C4-2B (cell line): ENCODE measurements around the gene INTS7.
"Not testable (repeated sequence)": the region's sequence is repeated elsewhere in the genome, so short reads cannot be mapped to it uniquely, and the experiment has no call there.

Source experiments
- H3K27ac ChIP-seq: fragments of 450-650 bp; 2 replicates; pipeline ENCODE4 v1.5.1; 2017
- ZFX ChIP-seq: fragments of 450-650 bp; IDR thresholded peaks from 2 replicates; pipeline ENCODE4 v1.6.1; 2017
- TF ChIP-seq, protein P1 (sequence below): fragments of 450-650 bp; conservative IDR thresholded peaks from 2 replicates; pipeline ENCODE4 v1.5.1; 2017; ENCODE audit warnings: mild to moderate bottlenecking

INTS7 gene

DNA sequence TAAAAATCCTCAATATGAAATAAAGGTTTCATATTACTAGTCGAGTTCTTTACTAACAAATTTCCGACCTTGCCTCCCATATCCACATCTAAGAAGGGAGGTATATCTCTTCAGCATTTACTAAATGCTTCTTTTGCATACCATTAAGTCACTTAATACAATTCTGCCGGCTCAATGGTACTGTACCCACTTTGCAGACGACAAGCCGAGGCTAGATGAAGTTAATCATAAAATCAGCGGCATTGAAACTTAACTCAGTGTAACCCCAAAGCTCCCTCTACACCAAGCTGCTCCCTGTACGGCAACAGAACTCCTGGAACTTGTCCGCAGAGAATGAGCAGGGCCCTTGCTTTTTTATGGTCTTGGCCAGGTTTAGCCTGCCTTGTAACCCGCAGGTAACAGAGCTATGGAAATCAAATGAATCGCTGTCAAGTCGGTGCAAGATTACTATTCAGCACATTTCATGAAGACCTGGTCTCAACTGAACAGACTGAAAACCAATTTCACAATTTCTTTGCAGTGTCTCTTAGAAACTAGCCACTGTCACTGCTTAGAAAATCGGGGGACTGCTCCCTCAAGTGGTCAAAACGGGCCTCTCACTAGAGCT is 738 bp downstream of the INTS7 start:
- no peak for TF ChIP-seq ZFX
- TF ChIP-seq, protein P1, sequence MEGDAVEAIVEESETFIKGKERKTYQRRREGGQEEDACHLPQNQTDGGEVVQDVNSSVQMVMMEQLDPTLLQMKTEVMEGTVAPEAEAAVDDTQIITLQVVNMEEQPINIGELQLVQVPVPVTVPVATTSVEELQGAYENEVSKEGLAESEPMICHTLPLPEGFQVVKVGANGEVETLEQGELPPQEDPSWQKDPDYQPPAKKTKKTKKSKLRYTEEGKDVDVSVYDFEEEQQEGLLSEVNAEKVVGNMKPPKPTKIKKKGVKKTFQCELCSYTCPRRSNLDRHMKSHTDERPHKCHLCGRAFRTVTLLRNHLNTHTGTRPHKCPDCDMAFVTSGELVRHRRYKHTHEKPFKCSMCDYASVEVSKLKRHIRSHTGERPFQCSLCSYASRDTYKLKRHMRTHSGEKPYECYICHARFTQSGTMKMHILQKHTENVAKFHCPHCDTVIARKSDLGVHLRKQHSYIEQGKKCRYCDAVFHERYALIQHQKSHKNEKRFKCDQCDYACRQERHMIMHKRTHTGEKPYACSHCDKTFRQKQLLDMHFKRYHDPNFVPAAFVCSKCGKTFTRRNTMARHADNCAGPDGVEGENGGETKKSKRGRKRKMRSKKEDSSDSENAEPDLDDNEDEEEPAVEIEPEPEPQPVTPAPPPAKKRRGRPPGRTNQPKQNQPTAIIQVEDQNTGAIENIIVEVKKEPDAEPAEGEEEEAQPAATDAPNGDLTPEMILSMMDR = no peak
- peak overlapping the region; percentile 65 for H3K27ac ChIP-seq

DNA sequence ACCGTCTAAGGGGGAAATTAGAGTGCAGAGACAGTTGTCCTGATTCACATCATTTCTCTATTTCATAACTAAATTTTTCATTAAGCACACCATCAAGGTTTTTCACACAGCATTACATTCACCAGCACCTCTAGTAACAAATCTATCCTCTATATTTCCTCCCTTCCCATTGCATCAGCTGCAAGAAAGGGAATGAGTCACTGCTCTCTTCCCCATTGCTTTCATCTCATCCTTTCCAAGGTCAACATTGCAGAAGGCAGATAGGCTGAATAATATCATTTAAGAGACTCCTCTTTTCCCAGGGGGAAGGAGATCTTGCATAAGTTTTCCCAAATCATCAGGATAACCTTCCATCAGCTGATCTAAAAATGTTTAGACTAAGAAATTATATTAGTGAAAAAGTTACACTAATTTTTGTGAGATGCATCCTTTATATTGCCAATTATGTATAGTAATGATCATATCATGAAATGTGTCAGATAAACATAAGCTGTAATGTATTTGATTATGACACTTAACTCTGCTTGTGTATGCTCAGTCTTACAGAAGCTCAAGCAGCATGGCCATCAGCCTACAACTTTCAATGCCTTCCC is 4.3 kb downstream of the INTS7 start:
- TF ChIP-seq, protein P1 = no peak
- no peak for TF ChIP-seq ZFX
- H3K27ac ChIP-seq = no peak overlapping the region

DNA sequence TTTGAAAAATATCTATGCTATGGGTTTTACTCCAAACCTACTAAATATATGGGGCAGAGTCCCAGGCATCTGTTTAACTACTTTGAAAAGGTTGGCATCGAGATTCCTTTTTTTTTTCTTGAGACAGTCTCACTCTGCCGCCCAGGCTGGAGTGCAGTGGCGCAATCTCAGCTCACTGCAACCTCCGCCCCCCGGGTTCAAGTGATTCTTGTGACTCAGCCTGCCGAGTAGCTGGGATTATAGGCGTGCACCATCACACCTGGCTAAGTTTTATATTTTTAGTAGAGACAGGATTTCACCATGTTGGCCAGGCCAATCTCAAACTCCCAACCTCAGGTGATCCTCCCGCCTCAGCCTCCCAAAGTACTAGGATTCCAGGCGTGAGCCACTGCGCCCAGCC is 7.6 kb downstream of the INTS7 start:
- H3K27ac ChIP-seq = not testable (repeated sequence)

DNA sequence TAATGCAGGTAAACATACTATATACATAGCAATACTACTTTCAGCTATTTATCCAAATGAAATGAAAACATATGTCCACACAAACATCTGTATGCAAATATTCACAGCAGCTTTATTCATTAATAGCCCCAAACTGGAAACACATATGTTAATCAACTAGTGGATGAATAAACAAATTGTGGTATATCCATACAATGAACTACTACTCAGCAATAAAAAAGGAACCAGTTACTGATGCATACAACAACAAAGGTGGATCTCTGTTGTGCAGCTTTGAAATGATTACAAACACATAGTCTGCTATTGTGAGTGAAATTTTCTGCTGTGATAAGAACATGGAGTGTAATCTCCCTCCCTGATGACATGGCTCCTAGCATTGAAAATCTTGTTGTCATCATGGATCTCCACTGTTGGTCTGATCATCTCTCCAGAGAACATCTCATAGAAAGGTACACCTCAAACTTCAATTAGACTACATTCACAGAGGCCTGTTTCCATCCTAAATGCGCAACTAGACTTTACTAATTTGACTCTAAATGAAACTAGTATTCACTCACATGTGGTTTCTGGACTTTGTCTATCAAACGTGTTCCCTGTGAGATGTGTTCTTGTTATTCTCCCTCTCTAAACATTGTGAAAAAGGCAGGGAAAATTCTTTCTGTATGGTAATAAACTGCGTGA is 10.7 kb downstream of the INTS7 start:
- no peak overlapping the region for H3K27ac ChIP-seq
- TF ChIP-seq ZFX = no peak
- TF ChIP-seq, protein P1 = no peak

DNA sequence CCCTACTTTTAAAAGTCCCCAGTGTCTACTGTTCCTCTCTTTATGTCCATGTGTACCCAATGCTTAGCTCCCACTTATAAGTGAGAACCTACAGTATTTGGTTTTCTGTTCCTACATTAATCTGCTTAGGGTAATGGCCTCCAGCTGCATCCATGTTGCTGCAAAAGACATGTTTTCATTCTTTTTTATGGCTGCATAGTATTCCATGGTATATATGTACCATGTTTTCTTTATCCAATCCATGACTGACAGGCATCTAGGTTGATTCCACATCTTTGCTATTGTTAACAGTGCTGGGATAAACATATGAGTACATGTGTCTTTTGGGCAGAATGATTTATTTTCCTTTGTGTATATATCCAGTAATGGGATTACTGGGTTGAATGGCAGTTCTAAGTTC is 12.4 kb downstream of the INTS7 start:
- not testable (repeated sequence) for H3K27ac ChIP-seq

DNA sequence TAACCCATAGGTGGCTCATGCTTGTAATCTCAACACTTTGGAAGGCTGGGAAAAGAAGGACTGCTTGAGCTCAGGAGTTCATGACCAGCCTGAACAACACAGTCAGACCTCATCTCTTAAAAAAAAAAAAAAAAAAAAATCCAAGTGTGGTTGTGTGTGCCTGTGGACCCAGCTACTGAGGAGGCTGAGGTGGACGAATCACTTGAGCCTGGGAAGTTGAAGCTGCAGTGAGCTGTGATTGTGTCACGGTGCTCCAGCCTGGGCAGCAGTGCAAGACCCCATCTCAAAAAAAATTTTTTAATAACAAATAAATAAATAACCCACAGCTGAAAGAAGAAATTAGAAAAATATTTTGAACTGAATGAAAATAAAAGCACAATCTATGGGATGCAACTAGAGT is 13.8 kb downstream of the INTS7 start:
- TF ChIP-seq, protein P1 = no peak
- no peak for TF ChIP-seq ZFX

DNA sequence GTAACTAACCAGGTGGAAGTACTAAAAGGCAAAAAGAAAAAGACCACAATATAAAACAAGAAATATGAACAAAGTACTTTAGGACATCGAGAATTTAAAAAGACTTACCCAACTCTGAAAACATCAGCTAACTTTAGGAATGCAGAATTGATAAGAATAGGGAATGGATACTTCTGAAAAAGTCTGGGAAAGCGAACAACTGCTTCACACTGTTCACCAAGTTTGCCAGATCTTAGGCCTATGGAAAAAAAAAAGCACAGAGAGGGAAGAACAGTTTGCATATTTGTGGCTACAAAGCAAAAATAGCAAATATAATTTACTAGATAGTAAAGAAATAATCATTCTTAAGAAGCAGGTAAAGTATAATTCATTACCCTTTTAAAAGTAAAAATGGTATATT is 14.4 kb downstream of the INTS7 start:
- no peak overlapping the region for H3K27ac ChIP-seq
- no peak for TF ChIP-seq ZFX
- TF ChIP-seq, protein P1 = no peak

More for the DNA sequence above, 13.8 kb downstream of the INTS7 start:
- H3K27ac ChIP-seq = no peak overlapping the region

DNA sequence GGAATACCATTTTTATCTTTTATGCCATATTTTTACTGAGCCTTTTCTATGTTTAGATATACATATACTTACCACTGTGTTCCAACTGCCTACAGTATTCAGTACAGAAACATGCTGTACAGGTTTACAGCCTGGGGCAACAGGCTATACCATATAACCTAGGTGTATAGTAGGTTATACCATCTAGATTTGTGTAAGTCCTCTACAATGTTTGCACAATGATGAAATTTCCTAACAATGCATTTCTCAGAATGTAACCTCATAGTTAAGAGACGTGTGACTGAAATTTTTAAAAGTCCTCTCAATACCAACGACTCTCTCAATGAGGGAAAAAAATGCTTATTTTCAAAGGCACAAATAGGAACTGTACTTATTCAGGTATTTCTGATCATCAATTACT is 21.7 kb downstream of the INTS7 start:
- TF ChIP-seq, protein P1 = no peak
- no peak for TF ChIP-seq ZFX
- no peak overlapping the region for H3K27ac ChIP-seq
